GM12865 (cell line): ENCODE results near the gene NFATC2.
"Not testable (repeated sequence)": the region's sequence is repeated elsewhere in the genome, so short reads cannot be mapped to it uniquely, and the experiment has no call there.

Experiments
- DNase-seq: peaks from one replicate; pipeline ENCODE4 v3.0.0; 2010; ENCODE audit warnings: low read depth
- H3K4me3 ChIP-seq: 2 replicates; pipeline ENCODE4 v1.5.1; 2011; ENCODE audit warnings: mild to moderate bottlenecking, low read depth, low read length, control low read depth
- TF ChIP-seq, protein P1 (sequence below): IDR thresholded peaks from 2 replicates; pipeline ENCODE4 v1.5.1; 2011; ENCODE audit warnings: low read length, control low read depth, low read depth, inconsistent platforms; ENCODE audit not compliant: insufficient read depth; ENCODE audit errors: missing control alignments

Gene NFATC2

DNA sequence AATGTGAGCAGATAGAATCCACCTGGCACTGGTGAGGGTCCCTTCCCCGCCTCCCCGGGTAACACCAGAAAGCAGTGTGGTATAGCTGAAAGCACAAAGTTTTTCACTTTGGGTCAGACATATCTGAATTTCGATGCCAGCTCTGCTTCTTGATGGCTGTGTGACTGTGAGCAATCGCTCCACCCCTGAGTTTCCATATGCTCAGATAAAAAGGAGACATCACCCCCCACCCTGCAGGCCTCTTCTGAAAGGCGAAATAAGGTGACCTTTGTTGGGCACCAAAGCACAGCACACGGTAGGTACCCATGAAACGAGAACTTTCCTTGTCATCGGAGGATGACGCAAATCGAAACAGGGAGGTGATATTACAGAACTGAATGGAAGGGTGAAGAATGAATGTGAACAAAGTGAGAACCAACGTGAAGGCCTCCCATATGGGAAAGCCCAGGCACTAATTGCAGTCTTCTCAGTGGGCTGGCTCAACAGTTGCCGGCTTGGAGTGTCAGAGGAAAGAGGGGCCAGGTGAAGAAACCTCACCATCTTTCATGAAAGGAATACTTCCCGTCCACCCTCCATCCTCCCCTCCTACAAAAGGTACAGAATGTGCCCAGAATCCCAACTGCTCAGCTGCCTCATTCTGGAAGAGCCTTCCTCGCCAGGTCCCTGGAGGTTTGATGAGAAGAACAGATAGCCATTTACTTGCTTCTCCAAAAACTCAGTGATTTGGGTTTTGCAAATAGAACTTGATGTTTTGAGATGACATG is 61.8 kb downstream of the NFATC2 start:
- H3K4me3 ChIP-seq = peak overlapping the region; percentile 22
- peak; percentile 86 for DNase-seq
- TF ChIP-seq, protein P1, sequence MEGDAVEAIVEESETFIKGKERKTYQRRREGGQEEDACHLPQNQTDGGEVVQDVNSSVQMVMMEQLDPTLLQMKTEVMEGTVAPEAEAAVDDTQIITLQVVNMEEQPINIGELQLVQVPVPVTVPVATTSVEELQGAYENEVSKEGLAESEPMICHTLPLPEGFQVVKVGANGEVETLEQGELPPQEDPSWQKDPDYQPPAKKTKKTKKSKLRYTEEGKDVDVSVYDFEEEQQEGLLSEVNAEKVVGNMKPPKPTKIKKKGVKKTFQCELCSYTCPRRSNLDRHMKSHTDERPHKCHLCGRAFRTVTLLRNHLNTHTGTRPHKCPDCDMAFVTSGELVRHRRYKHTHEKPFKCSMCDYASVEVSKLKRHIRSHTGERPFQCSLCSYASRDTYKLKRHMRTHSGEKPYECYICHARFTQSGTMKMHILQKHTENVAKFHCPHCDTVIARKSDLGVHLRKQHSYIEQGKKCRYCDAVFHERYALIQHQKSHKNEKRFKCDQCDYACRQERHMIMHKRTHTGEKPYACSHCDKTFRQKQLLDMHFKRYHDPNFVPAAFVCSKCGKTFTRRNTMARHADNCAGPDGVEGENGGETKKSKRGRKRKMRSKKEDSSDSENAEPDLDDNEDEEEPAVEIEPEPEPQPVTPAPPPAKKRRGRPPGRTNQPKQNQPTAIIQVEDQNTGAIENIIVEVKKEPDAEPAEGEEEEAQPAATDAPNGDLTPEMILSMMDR = no peak

DNA sequence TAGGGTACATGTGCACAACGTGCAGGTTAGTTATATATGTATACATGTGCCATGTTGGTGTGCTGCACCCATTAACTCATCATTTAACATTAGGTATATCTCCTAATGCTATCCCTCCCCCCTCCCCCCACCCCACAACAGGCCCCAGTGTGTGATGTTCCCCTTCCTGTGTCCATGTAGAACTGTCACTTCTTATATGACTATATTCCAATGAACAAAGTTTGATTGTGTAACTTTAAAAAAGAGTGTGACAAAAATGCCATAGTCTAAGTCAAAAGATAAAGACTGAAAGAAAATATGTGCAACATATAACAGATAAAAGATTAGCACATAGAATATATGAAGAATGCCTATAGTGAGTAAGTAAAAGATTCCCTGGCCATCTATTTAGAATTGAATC is 66.4 kb downstream of the NFATC2 start:
- not testable (repeated sequence) for H3K4me3 ChIP-seq, DNase-seq

DNA sequence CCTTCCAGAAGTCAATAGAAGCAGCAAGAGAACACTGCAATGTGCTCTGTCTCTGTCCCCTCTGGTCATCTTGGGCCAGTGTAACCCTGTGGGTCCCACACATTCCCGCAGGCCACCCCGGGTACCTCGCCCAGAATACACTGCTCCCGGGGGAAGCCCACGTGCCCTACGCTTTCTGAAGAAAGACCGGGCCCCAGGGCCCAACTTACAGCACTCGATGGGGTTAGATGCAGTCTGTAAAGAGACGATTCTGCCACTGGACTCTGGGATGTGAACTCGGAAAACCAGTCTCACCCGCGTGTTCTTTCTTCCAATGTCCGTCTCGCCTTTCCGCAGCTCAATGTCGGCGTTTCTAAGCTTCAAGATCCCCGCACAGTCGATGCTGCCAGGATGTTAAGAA is 68.7 kb downstream of the NFATC2 start:
- TF ChIP-seq, protein P1 = no peak
- no peak for DNase-seq

DNA sequence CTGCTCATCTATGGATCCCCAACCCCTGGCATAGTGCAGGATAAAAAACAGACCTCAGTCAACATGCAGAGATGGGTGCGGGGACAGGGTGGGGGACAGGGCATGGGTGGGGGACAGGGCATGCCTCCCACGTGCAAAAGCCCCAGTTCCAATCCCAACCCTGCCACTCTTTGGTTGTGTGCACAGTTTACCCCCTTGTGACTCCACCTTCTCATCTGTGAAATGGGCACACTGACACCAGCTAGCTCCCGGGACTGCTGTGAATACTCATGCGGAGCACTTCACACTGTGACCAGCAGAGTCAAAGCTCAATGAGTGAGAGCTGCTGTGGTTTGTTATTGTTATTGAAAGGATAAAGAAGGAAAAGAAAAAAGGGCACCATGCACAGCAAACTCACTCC is 69.3 kb downstream of the NFATC2 start:
- TF ChIP-seq, protein P1 = no peak
- DNase-seq = no peak
- no peak overlapping the region for H3K4me3 ChIP-seq

More for the DNA sequence above, 68.7 kb downstream of the NFATC2 start:
- H3K4me3 ChIP-seq = no peak overlapping the region

DNA sequence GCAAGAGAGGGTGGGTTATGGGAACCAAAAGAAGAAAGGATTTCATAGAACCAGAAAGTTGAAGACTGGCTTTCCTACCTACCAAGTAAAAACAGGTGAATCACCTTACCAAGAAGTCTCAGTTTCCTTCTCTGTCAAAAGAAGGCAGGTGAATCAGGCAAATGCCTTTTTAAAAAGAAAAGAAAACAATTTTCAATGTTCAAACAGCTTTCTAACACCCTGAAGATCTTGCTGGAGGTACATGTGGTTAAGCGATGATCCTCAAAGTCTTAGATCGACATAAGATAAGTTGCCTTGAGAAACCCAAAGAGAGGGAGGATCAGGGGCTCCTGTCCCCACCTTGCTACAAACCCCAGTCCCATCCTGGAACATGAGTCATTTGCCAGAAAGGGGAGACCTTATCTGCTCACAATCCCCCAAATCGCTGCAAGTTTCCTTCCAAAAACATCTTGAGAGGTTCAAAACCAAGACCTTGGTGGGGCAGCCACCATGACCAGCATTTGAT is 71.6 kb downstream of the NFATC2 start:
- no peak for DNase-seq
- TF ChIP-seq, protein P1 = no peak
- H3K4me3 ChIP-seq = no peak overlapping the region

DNA sequence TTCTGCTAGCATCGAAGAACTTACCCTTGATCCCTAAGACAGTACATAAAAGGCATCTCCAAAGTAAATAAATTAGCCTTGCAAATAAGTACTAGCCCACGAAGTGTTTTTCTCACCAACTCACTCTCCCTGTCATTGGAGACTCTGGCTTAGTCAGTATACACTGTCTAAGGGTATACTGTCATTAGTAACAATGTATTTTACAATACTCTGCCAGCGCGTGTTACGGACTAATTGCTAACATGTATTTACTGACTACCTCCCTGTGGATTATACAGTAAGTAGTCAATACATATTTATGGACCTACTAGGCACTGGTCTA is 72.1 kb downstream of the NFATC2 start:
- TF ChIP-seq, protein P1 = no peak
- no peak overlapping the region for H3K4me3 ChIP-seq
- no peak for DNase-seq

DNA sequence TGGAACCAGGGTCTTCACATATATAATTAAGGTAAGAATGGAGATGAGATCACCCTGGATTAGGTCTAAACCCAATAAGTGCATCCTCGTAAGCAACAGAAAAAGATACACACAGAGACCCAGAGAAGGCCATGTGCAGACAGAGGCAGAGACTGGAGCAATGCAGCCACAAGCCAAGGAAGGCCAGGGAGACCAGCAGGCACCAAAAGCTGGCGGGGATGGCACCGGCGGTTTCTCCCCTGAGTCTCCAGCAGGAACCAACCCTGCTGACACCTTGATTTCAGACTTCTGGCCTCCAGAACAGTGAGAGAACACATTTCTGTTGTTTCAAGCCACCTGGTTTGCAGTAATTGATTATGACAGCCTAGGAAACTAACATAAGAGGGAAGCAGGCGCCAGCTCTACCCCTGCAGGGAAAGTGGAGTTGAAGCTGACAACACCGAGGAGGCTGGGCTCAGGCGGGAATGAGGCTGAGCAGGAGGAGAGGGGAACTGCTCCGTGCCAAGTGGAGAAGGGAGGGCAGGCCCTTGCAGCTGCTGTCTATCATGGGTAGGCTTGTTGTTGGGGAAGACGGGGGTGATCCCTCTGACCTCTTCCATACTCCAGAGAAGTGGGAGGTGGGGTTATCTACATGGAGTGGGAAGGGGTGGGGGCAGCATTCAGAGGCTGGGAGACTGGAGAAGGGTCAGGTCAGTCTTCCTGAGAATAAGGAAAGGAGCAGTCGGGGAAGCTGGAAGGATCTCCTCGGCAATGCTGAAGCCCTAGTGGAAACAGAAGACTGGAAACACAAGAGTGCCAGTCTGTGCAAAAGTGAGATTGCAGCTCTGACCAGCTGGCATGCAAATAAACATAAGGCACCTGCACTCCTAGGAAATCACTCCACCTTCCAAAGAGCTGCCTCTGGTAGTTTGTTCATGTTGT is 72.7 kb downstream of the NFATC2 start:
- H3K4me3 ChIP-seq = no peak overlapping the region
- TF ChIP-seq, protein P1 = no peak
- DNase-seq = no peak
